GM21390 (cell line): ENCODE measurements around the gene RBM15.
A peak's percentile ranks its signal among the peaks of the same experiment; 100 is the strongest.

Experiments
- ATAC-seq: cut with Tn5 transposase; IDR thresholded peaks from one replicate; pipeline ENCODE4 v1.9.1; 2021; ENCODE audit not compliant: unreplicated experiment

RBM15 gene

DNA sequence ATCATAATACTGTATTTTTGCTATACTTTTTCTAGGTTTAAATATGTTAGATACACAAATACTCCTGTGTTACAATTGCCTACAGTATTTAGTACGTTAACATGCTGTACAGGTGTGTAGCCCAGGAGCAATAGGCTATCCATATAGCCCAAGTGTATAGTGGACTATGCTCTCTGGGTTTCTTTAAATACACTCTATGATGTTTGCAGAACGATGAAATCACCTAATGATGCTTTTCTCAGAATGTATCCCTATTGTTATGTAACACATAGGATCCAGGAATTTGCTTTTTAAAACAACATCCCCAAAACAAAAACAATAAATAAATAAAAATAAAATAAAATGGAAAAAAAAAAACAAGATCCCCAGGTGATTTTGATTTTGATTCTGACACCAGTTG, 18.1 kb upstream of the RBM15 start:
- ATAC-seq: no peak

DNA sequence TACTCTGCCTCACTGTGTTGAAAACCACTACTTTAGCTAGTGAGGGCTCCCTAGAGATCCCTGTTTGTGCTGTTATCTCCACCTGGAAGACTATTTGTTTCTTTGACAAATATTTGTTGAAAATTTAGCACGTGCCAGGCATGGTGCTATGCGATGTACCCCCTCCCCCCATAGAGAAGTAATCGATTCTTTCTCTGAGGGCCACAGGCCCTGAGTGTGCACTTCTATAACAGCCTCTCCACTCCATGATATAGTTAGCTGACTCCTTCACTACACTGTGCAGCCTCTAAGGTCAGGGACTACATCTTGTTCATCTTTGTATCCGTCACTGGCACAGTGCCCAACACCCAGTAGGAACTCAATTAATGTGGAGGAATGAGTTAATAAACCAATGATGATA, 17.3 kb upstream of the RBM15 start:
- ATAC-seq: no peak

GRCh38 chr1:110324667-110325066, 14.5 kb upstream of the RBM15 start:
- no peak for ATAC-seq

DNA sequence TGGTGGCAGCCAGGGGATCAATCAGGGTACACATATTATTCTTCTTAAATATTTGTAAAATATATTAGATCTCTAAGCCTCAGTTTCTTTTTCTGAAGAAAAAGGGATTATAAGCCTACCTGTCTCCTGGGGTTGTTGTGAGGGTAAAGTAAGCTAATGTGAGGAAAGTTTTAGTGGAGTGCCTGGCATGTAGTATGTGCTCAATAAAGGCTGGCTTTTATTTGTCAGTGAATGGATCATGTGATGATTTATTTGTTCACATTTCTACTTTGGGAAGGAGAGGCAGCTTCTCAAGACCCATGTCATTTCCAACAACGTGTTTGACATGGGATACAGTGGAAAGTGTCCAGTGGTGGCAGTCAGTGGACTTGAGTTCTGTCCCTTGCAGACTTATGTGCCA, 12.4 kb upstream of the RBM15 start:
- ATAC-seq: no peak

- ATAC-seq: no peak
These were observed 10.9 kb upstream of the RBM15 start for GRCh38 chr1:110328274-110328673.

GRCh38 chr1:110328700-110329099, 10.5 kb upstream of the RBM15 start:
- ATAC-seq: no peak

DNA sequence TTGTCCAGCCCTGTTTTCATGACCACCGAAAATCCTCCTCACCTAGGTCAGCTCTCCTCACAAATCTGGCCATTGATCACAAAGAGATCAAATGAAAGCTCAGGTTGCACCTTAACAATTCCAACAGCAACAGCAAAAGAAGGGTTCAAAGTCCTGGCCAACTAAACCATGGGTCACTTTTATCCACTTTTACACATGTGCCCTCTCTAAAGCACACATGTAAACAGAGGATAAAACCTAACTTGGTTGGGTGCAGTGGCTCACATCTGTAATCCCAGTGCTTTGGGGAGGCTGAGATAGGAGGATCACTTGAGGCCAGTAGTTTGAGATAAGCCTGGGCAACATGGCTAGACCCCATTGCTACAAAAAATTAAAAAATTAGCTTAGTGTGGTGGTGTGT, 3.9 kb upstream of the RBM15 start:
- no peak for ATAC-seq

DNA sequence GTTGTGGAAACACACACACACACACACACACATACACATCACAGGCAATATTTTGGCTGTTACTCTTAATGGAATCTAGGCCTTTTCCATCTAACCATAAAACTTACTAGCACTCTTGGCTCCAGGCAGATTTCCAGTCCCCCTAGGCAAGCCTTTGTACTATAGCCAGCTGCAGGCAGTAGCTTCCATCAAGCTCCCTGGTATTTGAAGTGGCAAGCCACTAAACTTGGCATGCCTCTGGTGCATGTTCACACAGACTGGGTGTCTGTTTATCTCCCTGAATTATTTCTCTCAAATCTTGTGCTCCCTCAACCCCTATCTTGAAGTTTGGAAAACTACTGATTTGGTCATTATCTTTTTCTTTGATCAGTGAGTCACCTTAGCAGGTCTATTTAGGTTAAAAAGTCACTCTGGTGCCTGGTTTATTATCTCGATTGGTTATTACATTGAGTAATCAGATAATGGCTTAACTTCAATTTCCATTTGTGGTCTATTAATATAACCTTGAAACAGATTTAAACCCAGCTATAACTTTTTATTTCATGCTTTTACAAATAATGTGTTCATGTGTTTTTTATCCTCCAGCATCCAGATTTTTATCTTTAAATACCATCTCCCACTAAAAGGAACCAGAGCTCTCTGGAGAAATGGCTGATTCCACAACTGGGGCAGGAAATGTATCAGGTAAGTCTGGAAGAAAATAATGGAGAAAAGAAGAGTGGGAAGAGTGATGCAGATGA, 2.7 kb upstream of the RBM15 start:
- ATAC-seq: no peak

- no peak for ATAC-seq
These were observed 1.4 kb upstream of the RBM15 start for GRCh38 chr1:110337704-110338308.

GRCh38 chr1:110338309-110338885, 780 bp upstream of the RBM15 start:
- peak; percentile 71 for ATAC-seq

DNA sequence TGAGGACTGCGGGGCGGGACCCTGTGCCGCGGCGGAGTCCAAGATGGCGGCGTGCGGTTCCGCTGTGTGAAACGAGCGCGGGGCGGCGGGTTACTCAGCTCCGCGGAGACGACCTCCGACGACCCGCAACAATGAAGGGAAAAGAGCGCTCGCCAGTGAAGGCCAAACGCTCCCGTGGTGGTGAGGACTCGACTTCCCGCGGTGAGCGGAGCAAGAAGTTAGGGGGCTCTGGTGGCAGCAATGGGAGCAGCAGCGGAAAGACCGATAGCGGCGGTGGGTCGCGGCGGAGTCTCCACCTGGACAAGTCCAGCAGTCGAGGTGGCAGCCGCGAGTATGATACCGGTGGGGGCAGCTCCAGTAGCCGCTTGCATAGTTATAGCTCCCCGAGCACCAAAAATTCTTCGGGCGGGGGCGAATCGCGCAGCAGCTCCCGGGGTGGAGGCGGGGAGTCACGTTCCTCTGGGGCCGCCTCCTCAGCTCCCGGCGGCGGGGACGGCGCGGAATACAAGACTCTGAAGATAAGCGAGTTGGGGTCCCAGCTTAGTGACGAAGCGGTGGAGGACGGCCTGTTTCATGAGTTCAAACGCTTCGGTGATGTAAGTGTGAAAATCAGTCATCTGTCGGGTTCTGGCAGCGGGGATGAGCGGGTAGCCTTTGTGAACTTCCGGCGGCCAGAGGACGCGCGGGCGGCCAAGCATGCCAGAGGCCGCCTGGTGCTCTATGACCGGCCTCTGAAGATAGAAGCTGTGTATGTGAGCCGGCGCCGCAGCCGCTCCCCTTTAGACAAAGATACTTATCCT, 430 bp downstream of the RBM15 start:
- ATAC-seq: no peak

DNA sequence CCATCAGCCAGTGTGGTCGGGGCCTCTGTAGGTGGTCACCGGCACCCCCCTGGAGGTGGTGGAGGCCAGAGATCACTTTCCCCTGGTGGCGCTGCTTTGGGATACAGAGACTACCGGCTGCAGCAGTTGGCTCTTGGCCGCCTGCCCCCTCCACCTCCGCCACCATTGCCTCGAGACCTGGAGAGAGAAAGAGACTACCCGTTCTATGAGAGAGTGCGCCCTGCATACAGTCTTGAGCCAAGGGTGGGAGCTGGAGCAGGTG, 961 bp downstream of the RBM15 start:
- ATAC-seq: no peak

- ATAC-seq: no peak
These were observed 2.1 kb downstream of the RBM15 start for GRCh38 chr1:110341146-110341871.

DNA sequence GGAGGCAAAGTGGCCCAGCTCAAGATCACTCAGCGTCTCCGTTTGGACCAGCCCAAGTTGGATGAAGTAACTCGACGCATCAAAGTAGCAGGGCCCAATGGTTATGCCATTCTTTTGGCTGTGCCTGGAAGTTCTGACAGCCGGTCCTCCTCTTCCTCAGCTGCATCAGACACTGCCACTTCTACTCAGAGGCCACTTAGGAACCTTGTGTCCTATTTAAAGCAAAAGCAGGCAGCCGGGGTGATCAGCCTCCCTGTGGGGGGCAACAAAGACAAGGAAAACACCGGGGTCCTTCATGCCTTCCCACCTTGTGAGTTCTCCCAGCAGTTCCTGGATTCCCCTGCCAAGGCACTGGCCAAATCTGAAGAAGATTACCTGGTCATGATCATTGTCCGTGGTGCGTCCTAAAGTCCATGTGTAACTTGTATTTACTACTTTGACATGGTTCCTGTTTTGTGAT, 2.7 kb downstream of the RBM15 start:
- ATAC-seq: no peak

DNA sequence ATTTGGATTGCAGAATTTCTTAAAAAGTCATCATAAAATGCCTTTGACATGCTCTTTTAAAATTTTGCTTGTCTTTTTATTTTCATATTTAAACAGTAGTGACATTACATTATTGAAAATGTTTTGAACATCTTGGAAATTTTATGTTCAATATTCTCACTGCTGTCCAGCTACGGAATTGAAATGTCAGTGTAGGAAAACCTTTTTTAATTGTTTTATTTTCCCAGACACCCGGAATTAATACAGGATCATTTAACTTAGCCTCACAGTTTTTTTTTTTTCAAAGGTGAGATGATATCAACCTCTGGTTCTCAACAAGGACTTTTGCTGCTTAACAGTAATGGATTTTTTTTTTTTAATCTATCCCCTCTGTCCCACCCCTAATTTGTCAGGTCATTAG, 4.1 kb downstream of the RBM15 start:
- ATAC-seq: no peak

DNA sequence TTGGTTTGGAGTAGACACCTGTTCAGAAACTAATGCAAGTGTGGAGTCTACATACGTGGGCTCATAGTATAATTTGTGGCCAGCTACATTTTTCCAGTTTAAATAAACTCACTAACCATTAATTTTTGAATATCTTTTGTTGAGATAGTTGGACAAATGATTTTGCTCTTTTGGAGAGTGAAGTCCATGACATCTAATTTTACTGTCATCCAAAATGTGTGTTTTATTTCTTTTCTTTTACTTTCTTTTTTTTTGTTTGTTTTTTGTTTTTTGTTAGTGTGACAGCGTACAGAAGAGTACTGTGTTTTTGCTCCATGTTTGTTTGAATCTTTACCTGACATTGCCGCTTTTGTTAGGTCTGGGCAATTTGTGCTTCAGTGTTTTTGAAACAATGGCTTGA, 5.0 kb downstream of the RBM15 start:
- ATAC-seq: no peak

- no peak for ATAC-seq
These were observed 6.3 kb downstream of the RBM15 start for GRCh38 chr1:110345480-110345879.

- no peak for ATAC-seq
These were observed 7.5 kb downstream of the RBM15 start for GRCh38 chr1:110346690-110347089.

GRCh38 chr1:110347182-110347893, 8.2 kb downstream of the RBM15 start:
- no peak for ATAC-seq

DNA sequence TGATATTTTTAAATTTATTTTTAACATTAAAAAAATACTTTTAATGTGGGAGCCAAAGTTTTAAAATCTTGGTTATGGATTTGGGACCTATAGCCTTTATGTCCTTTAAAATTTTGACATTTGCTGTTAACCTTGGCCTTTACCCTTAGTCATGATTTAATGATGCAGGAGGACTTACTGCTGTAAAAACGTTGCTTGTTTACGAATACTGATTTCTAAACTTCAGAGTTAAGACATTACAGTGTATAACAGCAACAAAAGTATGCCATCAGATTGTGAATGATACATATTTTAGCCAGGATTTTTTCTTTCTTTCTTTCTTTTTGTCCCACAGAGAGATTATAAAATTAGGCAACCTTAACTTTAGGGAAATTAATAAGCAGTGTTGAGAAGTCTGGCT, 8.9 kb downstream of the RBM15 start:
- ATAC-seq: no peak

- ATAC-seq: no peak
These were observed 9.6 kb downstream of the RBM15 start for GRCh38 chr1:110348771-110349170.
